ENCODE data around the gene TMEM86B.

DNA sequence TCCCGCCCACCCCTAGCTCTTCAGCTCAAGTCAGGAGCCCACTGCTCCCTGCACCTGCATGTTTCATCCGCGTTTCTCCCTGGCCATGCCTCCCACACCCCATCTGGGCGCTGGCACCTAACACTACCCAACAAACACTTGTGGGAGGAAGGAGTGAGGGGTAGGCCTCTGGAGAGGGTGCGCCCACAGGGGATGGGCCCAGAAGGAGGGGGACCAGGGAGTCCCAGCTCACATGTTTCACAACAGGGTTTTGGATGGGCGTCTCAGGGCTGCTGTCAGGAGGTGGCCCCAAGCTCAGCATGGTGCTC, 12.1 kb upstream of the TMEM86B start:
- TF ChIP-seq CTCF (IDR thresholded peaks at IDR 0.05) (no peak), POLR2A (IDR thresholded peaks at IDR 0.05) (no peak)

Data from testis (tissue), 2 donors.